ENCODE measurements around the gene SLC3A2.

SLC3A2 gene

GRCh38 chr11:62910141-62910882, 29.6 kb downstream of the SLC3A2 start:
- DNase-seq (ENCODE audit: low spot score) = no peak

- no peak for DNase-seq (ENCODE audit: low spot score)
These were observed 30.7 kb downstream of the SLC3A2 start for GRCh38 chr11:62911137-62912130.

GRCh38 chr11:62912268-62912667, 31.6 kb downstream of the SLC3A2 start:
- DNase-seq (ENCODE audit: low spot score) = no peak

- no peak for DNase-seq (ENCODE audit: low spot score)
These were observed 33.7 kb downstream of the SLC3A2 start for GRCh38 chr11:62914416-62914815.

GRCh38 chr11:62917906-62918502, 37.3 kb downstream of the SLC3A2 start:
- no peak for DNase-seq (ENCODE audit: low spot score)

DNA sequence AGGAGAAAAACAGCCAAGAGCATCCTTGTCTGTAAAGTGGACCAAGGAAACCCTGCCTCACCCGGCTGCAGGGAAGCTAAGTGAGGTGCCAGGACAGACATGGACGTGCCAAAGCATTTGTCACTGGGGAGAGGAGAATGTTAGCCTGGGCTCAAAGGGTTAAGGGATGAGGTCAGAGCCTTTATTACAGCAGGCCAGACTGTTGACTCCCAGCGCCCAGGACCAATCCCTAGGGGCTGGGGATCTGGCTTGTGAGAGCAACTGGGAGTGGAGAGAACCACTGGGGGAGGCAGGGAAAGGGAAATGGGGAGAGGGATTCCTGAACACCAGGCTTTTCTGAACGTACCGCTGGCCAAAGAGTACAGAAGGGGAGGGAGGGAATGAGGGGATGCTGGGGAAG, 37.8 kb downstream of the SLC3A2 start:
- no peak for DNase-seq (ENCODE audit: low spot score)

DNA sequence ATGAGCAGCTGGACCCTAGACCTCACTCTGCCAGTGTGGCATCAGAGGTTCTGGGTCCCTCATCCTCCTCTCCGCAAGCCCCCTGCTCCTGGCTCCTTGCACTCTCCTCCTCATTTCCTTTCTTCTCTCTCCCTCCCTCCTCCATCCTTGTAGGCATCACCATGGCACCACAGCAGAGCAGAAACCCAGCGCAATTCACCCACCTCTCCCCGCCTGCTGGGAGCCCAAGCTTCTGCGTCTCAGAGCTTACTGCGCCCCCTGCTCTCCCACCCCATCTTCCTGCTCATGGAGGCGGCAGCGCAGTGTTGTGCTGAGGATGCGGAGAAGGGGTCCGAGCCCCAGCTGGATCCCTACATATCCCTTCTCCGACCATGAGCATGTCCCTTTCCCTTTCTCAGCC, 38.8 kb downstream of the SLC3A2 start:
- DNase-seq (ENCODE audit: low spot score) = no peak

DNA sequence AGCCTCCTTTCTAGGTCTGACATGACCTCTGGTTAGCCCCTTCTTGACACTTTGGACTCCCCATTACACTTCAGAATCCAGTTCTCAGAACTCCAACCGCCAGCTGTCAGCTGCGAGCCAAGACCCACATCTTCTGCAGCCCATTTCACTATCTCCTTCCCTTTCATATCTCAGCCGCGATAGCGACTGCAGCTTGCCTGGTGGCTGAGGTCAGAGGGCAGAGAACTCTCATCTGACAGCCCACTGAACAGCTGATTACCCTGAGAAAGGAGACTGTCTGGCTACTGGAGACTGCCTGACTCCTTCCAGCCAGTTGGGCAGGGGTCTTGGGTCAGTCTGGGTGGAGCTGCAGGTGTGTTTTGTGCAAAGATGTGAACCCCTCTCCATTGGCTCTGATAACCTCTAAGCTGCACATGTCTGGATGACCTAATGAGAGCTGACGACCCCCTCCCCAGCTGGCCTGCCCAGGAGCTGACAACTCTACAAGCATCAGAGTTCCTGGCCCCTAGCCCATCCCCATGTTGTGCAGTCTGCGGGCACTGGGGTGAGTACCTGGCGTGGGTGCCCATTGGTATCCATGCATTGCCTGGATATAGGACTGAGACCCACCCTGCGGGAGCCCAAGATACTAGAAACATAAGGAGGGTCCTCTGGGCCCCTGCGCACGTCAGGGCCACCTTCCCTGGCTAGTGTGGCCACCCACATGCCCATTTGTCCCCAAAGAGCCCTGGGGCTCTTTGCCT, 39.4 kb downstream of the SLC3A2 start:
- DNase-seq (ENCODE audit: low spot score) = no peak

- DNase-seq (ENCODE audit: low spot score) = no peak
These were observed 40.5 kb downstream of the SLC3A2 start, which contains the start of gene CHRM1 for GRCh38 chr11:62921201-62921572. CHRM1 (minus strand) TSS chr11:62921363; CDS start chr11:62911100, 10,263 bp downstream.

- peak; percentile 68 for DNase-seq (ENCODE audit: low spot score)
These were observed 41.0 kb downstream of the SLC3A2 start for GRCh38 chr11:62921573-62922188.

DNA sequence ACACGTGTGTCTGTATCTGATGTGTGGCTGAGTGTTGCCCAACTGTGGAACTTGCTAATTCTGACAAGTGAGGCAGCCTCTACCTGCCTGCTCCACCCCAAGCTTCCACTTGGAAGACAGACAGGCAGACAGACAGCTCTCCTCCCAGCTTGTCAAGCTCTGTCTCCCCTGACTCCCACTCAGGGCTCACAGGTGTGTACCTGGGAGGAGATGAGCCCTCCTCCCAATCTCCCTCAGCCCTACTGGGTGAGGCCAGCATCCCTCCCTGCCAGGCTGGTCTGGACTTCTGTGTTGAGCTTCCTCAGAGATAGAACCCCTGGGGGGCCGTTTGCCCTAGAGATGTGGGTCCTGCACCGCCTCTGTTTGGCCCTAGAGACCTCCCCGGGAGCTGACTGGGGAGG, 41.5 kb downstream of the SLC3A2 start:
- DNase-seq (ENCODE audit: low spot score) = no peak

DNA sequence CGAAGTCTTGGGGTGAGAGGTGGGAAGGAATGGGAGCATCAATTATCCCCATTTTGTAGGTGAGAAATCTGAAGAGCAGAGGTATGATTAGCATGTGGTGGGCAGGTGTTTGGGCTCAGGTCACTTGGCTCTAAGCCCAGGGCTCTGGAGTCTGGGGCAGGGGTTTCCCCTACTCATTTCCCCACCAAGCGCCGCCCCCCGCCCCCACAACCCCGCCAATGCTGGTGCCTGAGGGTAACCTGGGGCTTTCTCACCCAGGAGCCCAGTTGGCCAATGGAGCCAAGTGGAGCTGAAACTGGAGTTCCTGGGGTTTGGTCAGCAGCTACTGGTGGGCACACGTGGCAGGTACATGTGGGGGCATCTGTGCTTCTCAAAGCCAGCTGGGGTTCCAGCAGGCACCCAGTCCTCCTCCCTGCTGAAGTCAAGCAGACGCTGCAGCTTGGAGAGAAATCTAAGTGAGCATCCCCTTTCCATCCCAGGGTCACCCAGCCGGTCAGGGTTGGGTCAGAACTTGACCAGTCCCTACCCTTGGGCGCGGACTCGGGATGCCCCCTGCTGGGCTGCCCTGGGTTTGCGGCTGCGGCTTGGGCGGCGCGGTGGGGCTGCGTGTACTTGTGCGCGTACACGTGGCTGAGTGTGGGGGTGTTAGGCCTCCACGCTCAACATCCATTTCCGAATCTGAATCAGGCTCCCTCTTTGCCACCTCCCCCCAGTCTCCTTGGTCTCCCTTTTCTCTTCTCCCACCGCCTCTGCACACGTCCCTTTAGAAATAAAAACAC, 42.1 kb downstream of the SLC3A2 start:
- peak; percentile 54 for DNase-seq (ENCODE audit: low spot score)

DNA sequence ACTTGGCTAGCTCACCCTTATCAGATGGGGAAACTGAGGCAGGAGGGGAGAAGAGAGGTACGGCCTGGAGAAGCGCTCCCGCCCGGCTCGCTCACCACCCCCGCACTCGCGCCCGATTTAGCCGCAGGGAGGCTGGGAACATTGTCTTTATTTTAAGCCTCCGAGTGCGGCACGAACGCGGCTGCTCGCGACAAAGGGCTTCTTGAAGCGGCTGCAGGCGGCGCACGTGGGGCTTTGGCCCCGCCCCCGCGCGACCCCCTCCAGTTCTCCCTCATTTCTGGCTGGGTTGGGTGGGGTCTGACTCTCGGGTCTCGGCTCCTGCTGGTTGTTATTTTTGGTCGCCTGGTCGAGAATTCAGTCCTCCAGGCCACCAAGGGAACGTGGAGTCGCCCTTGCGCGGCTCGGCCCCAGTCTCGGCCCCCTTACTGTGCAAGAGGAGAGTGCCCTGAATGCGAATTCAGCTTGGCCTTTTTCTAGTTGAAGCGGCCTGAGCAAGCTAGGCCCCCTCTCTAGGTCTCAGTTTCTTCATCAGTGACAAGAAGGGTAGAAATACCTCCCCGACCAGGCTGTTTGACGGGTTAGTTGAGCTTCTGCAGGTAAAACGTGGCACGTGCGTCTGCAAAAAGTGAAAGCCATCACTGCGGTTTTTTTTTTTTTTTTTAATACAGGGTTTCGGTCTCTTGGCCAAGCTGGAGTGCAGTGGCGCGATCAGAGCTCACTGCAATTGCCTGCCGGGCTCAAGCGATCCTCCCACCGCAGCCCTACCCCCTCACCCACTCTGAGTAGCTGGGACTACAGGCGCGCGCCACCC, 43.1 kb downstream of the SLC3A2 start:
- peak; percentile 40 for DNase-seq (ENCODE audit: low spot score)

- no peak for DNase-seq (ENCODE audit: low spot score)
These were observed 44.6 kb downstream of the SLC3A2 start for GRCh38 chr11:62925308-62925707.

DNA sequence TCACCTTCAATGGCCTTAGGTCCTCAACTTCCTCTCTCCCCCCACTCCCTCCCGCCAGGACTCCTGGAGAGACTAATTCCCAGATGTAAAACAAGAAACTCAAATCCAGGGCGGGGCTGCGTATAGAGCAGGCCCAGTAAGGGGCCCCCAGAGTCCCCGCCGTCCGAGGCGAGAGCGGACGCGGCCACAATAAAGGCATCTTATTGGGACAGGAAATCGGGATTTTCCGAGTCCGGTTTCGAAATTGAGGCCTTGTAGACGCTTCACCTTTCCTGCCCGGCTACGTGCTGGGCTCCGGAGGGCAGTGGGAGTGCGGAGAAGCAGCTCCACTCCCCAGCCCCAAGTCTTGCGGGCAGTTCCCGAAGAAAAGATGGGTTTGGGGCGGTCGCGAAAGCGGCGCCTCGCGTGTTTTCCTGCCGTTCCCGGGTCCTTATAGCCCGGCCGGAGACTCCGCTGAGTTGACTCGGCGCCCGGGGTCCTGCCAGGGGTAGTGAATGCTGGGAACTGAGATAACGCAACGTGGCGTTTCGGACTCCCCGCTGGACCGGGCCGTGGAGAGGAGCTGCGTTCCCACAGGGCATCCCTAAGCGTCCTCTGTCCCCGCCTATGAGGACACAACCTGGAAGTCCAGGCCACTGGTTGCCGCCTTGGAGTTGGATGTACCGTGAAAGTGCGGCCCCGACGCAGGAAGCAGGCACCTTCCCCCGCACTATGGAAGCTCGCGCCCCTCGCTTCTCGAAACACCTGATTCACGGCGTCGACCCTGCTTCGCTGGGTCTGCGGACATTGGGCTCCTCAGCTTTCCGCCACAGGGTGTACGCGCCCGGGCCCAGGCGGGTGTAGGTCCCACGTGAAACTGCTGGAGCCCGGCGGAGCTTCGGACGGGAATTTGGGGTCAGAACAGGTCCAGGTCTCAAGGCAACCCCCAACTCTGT, 45.3 kb downstream of the SLC3A2 start:
- no peak for DNase-seq (ENCODE audit: low spot score)

DNA sequence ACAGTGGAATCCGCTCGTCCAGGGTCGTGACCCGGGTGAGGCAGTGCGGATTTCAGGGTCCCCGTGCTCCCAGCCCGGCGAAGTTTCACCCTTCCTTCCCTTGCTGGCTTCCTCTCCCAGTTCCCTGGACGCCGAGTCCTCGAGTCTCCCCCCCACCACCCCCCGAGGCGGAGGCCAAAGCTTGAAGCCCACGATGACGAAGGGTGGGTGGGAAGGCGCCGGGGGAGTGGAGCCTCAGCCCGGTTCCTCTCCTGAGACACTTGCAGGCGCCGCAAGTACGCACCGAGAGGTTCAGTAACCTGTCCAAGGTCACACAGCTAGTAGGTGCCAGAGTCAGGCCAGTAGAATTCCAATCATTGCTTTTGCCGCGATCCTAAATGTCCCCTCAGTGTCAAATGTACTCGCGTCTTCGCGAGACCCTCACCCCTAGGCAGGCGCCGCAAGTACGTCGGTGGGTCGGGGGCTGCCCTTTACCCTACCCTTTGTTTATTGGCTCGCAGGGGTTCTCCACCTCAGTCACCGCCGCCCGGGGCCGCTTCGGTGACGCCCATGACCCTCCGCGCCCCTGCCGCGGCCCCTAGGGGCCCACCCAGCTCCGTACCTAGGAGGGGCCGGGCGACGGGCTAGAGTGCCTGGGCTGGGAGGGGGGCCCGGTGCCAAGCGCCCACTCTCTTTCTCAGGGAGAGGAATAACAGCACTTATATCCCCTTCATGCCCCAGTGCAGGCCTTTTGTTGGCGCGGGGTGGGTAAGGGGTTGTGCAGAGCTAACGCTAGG, 46.2 kb downstream of the SLC3A2 start:
- no peak for DNase-seq (ENCODE audit: low spot score)

DNA sequence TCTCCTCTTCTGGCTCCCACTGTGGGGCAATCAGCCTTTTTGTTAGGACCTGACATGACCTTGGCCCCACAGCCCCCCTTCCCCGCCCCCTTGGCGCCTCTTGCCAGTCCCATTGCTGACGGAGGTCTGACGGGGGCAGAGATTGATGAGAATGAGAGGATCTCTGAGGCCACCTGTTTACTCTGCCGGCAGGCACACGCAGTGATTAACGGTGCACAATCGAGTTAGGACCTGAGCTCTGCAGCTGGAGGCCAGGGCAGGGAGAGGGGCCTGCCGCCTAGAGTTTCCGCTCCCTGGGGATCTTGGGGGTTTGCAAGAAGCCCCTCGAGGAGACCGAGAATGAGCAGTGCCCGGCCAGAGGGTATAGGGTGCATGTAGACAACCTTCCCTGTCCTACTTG, 47.3 kb downstream of the SLC3A2 start:
- DNase-seq (ENCODE audit: low spot score) = no peak

GRCh38 chr11:62930157-62930556, 49.5 kb downstream of the SLC3A2 start:
- DNase-seq (ENCODE audit: low spot score) = no peak
